Motor neuron (in vitro differentiated cells): ENCODE measurements around the gene E2F8. TPM values are rescaled to one million over a fixed set of nuclear protein-coding genes. Genes with fewer than 3 reads are reported as not detected.

Experiments used
- ATAC-seq, 8 experiments: fragments of 200-7000 bp; cut with Tn5 transposase; replicated peaks in 6 of 8; 2 replicates each; pipeline ENCODE4 v1.8.0; 2021; ENCODE audit warnings: mild to moderate bottlenecking in 8 of 8, moderate library complexity in 8 of 8
- H3K27ac ChIP-seq, 2 donors: fragments of 250-450 bp; sonication (Bioruptor Pico); 2 replicates each; pipeline ENCODE4 v1.9.0; 2021; ENCODE audit warnings: antibody characterized with exemption in 2 of 2, mild to moderate bottlenecking in 2 of 2, moderate library complexity in 1 of 2
- H3K4me1 ChIP-seq, 2 donors: fragments of 250-450 bp; sonication (Bioruptor Pico); replicated peaks in 1 of 2; 2 replicates each; pipeline ENCODE4 v1.6.1; 2021; ENCODE audit warnings: antibody characterized with exemption in 2 of 2, mild to moderate bottlenecking in 2 of 2, moderate library complexity in 1 of 2
- H3K4me3 ChIP-seq, 5 donors: fragments of 250-450 bp; sonication (Bioruptor Pico); 2 replicates each; pipeline ENCODE4 v1.9.0; 2021; ENCODE audit warnings: antibody characterized with exemption in 5 of 5, mild to moderate bottlenecking in 5 of 5, moderate library complexity in 4 of 5
- WGBS, 10 experiments: fragments of 450-650 bp; shearing (Covaris generic); methylation state at CpG; one replicate each; pipeline ENCODE4 v1.0.0; 2022; 5-methylcytosine and 5-hydroxymethylcytosine counted together
- in situ Hi-C, 9 experiments: fragments of 400-800 bp; cut with MboI; loops; one replicate each; pipeline ENCODE4 v1.15.0; 2021; ENCODE audit warnings: low sequenced_read_pairs in 9 of 9, low pct_unique_long_range_greater_than_20kb in 2 of 9; ENCODE audit not compliant: unreplicated experiment in 9 of 9
- total RNA-seq, 8 experiments: library from RNA; unstranded; fragments of 300-600 nt; gene quantifications; 2 replicates each; pipeline versions ENCODE4 v1.2.3 to v1.2.4, GENCODE V29; 2022

E2F8 gene
- total RNA-seq, 8 experiments from 2014 or later: 0.11 to 6.9 (median 1.1) TPM; not detected in 1

DNA sequence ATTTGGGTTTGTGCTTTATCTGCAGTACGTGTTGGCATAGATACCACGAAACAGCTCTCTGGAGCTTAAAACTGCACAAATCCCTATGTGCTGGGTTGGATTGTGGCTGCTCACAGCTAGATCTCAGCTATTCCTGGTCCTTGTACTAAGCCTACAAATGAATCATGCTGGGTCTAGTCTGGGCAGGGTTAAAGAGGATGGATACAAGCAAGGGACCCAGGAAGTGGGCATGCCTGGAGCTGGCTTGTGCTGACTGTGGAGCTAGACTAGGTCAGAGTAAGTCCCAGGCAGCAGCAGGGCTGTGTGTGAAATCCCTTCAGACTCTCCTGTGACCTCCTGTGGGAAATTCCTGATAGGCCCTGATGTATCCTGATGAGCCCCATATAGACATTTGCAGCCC, 3.9 kb upstream of the E2F8 start:
- Histone ChIP-seq H3K27ac (no peak overlapping the region), H3K4me3 (no peak overlapping the region), H3K4me1 (peaks cover 3 to 10% of the 10 kb centered on the region in 2 donors)
- WGBS, 10 experiments: 86 to 100% methylated on average over 2 of the region's 2 CpGs; no CpG with 5 or more reads in 8 of the 10 experiments
- ATAC-seq: no peak
- in situ Hi-C loops: loop anchor here in 1 of 9 experiments (25.0 kb wide), 1 partner anchor 182 kb away; the partner anchor contains the start of gene MRGPRX2

DNA sequence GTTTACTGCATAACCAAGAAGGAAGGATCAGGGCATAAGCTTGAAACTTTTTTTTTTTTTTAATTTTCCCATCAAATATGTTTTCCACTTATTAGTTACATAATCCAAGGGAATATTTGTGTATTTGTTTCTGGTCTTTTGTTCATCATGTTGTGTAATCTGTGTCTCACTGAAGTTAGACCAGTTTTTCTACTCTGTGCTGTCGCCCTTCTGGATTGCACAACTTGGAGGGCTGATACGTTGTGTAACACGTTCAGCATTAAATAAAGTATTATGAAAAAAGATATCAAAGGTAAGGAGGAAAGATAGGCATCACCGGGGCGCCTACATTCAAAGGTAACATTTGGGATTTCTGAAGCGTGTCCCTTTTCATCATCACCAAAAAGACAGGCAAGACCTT, 3.3 kb upstream of the E2F8 start:
- H3K4me1 ChIP-seq: peaks cover 3 to 10% of the 10 kb centered on the region in 2 donors
- H3K27ac ChIP-seq: no peak overlapping the region
- no peak overlapping the region for H3K4me3 ChIP-seq
- in situ Hi-C loops: loop anchor here in 1 of 9 experiments (25.0 kb wide), 1 partner anchor 182 kb away; the partner anchor contains the start of gene MRGPRX2
- ATAC-seq: no peak
- 55 to 95% (median 79%) methylated on average over 2 to 6 of the region's 6 CpGs; no CpG with 5 or more reads in 1 of the 10 experiments for WGBS, 10 experiments

DNA sequence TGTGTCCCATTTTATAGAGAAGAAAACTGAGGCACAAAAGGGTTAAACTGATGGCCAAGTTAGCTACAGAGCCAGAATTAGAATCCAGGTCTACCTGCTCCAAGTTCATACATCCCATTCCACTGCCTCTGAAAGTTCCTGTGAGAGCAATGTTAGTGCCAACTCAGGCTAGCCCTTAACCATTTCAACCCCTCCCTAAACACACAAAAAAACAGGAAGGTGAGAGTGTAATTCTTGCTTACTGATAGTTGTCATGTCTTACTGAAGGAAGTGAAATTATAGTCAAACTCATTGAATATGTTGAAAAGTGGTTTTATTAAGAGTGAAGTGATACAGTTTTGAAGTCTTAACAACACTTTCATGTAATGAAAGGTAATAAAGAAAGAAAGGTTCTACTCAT, 2.9 kb upstream of the E2F8 start:
- peaks cover 3 to 10% of the 10 kb centered on the region in 2 donors for H3K4me1 ChIP-seq
- in situ Hi-C loops: loop anchor here in 1 of 9 experiments (25.0 kb wide), 1 partner anchor 181 kb away; the partner anchor contains the start of gene MRGPRX2
- no peak overlapping the region for H3K27ac ChIP-seq
- ATAC-seq: no peak
- H3K4me3 ChIP-seq: no peak overlapping the region

DNA sequence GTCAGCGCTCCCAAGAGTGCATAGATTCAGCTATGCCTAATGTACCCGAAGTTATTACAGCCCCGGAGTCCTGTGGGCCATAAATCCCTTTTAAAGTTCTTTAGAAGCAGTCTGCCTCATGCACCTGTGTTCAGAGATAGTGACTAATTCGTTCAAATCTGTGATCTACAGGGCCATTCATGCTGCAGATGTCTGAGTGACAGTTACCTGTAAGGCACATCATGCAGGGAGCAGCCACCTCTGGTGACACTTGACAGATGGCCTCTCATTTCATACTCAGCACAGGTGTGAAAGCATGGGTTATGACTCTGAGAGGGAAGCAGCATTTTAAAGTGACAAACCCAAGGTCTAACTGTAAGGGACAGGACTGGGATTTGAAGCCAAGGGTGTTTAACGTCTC, 2.4 kb upstream of the E2F8 start:
- in situ Hi-C loops: loop anchor here in 1 of 9 experiments (25.0 kb wide), 1 partner anchor 181 kb away; the partner anchor contains the start of gene MRGPRX2
- H3K4me3 ChIP-seq: no peak overlapping the region
- H3K27ac ChIP-seq: no peak overlapping the region
- 0 to 85% (median 63%) methylated on average over 1 to 4 of the region's 5 CpGs; no CpG with 5 or more reads in 1 of the 10 experiments for WGBS, 10 experiments
- ATAC-seq: no peak
- peaks cover 3 to 10% of the 10 kb centered on the region in 2 donors for H3K4me1 ChIP-seq

DNA sequence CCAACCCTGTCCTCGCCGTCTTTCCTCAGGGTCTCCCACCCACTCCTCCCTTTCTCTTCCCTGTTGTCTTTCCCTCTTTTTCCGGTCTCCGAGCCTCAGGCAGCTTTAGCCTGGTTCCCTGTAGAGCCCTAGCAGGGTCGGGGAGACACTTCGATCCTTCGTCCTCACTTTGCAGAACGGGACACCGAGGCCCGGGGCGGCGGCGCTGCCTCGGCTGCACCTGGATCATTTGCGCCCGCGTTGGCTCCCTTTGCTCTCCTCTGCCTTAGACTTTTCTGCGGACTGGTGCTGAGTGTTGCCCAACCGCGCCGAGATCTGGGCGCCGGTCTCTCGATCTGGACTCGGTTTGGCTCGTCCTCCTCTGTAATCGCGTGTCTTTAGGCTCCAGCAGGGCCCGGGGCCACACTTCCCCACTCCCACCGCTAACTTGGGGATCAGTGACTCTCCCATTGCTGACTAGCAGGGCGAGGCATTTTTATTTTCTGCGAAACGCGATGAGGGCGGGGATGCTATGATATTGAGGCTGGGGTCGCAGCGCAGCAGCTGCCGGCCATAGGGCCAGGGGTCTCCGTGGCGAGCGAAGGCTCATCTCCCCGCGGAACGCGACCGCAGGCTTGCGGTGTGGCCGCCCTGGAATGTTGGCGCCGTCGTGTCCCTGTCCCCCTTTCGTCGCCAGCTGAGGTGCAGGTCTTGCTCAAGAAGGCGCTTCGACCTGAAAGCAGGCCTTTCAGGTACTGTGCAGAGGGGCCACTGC, 1.6 kb upstream of the E2F8 start:
- no peak overlapping the region for H3K27ac ChIP-seq
- ATAC-seq: no peak
- H3K4me1 ChIP-seq: peaks cover 3 to 10% of the 10 kb centered on the region in 2 donors
- in situ Hi-C loops: loop anchor here in 1 of 9 experiments (25.0 kb wide), 1 partner anchor 180 kb away; the partner anchor contains the start of gene MRGPRX2
- H3K4me3 ChIP-seq: peak overlapping the region in 4 of 5 donors; percentile 51 to 62 (median 57)
- 0 to 80% (median 13%) methylated on average over 2 to 31 of the region's 55 CpGs; no CpG with 5 or more reads in 4 of the 10 experiments for WGBS, 10 experiments

DNA sequence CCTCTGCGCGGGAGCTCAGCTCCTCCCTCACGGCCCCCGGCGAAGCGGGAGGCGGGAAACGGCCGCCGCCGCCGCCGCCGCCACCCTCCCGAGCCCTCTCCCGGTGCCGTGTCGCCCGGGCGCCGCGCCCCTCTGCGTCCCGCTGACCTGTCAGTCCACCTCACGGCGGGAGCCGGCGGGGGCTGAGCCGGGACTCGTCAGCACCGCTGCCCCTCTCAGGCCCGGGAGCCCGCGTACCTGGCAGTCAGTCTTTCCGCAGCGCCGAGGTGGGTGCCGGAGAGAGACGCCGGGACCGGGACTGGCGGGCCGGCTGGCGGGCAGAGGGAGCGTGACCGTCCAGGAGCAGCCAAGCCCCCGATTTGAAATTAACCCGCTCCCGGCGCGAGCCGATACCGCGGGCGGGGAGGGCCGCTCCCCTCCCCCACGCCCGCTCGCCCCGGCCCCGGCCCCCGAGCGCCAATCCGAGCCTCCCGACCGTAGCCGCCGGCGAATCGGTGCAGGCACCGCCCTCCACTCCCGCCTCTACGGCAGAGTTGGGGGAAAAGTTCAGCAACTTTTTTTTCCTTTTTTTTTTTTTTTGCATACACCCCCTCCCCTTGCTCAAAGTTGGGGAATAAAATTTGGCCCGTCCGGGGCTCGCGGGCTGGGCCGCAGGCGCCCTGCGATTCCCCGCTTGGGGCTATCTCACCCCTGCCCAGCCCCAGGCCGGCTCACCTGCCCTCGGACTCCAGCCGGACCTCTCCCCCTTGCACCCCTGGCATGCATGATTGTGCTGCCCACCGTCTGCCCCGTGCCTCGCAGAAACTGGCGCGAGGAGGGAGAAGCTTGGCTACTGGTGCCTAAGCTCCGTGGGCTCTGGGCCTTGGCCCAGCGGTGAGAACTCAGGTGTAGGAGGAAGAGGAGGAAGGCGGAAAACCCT, 774 bp upstream of the E2F8 start:
- Histone ChIP-seq H3K4me1 (peaks cover 3 to 10% of the 10 kb centered on the region in 2 donors), H3K27ac (no peak overlapping the region), H3K4me3 (peak overlapping the region; percentile 46 to 62 (median 55))
- WGBS, 10 experiments: 20 to 40% (median 20%) methylated on average over 1 of the region's 92 CpGs; no CpG with 5 or more reads in 6 of the 10 experiments
- peak; percentile 21 to 59 (median 31) for ATAC-seq
- in situ Hi-C loops: loop anchor here in 1 of 9 experiments (25.0 kb wide), 1 partner anchor 179 kb away; the partner anchor contains the start of gene MRGPRX2

DNA sequence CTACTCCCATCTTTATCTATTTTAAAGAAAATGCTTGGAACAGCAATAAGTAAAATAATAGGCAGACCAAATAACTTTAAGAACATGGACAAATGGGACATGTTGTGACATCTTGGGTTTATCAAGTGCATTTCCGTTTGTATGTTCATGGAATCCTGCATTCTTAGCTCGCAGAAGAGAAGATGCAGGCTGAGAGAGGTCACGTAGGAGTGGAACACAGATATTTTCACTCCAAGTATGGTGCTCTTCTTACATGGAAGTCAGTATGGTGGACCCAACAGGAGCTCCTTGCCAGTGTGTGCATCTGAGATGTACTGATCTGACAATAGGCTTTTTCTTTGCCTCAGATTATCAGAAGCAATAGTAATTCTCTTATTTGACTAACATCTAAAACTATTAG, 1.7 kb downstream of the E2F8 start:
- WGBS, 10 experiments: 50 to 100% (median 81%) methylated on average over 1 to 3 of the region's 3 CpGs; no CpG with 5 or more reads in 1 of the 10 experiments
- no peak for ATAC-seq
- Histone ChIP-seq H3K4me3 (no peak overlapping the region), H3K4me1 (peaks cover 3 to 10% of the 10 kb centered on the region in 2 donors), H3K27ac (no peak overlapping the region)
- in situ Hi-C loops: loop anchor here in 1 of 9 experiments (25.0 kb wide), 1 partner anchor 177 kb away; the partner anchor contains the start of gene MRGPRX2

DNA sequence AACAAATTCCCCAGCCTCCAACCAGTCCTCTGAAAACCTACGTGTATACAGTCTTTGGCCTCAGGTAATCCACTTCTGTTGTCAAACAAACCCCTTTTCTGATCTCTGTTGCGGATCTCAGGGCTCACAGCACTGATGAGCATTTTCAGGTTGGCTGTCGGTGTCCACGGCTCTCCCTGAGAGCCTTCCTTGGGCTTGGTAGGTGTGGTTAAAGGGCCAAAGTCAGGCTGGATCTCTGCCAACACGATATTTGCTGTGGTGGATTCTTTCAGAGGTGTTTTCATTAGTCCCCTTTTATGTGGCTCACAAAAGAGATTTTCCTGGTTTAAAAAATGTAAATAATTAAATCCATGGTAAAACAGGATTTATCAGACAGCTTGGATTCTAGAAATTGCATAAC, 2.9 kb downstream of the E2F8 start:
- H3K27ac ChIP-seq: no peak overlapping the region
- WGBS, 10 experiments: 0 to 78% (median 65%) methylated on average over 1 to 5 of the region's 5 CpGs; no CpG with 5 or more reads in 4 of the 10 experiments
- ATAC-seq: no peak
- H3K4me3 ChIP-seq: no peak overlapping the region
- in situ Hi-C loops: loop anchor here in 1 of 9 experiments (25.0 kb wide), 1 partner anchor 176 kb away; the partner anchor contains the start of gene MRGPRX2
- peaks cover 3 to 10% of the 10 kb centered on the region in 2 donors for H3K4me1 ChIP-seq

DNA sequence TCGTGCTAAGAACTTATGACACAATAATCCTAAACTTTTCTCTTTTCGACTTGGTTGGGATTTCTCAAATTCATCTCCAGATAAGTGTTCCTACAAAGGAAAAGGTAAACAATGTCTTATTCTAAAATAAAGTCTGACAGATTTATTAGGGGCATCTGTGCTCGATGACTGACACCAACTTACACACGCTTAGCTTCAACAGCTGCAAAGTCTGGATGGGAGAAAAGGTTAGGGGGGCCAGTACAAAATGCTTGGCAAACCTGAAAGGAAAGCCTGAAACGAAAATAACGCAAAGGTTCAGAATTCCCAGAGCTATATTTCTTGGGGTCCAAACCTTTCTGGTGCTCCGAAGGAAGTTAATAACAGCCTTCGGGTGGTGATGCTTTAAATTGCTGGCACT, 3.4 kb downstream of the E2F8 start:
- H3K27ac ChIP-seq: no peak overlapping the region
- no peak for ATAC-seq
- 57 to 100% (median 90%) methylated on average over 1 to 7 of the region's 8 CpGs for WGBS, 10 experiments
- H3K4me1 ChIP-seq: peaks cover 3 to 8% of the 10 kb centered on the region in 2 donors
- in situ Hi-C loops: loop anchor here in 1 of 9 experiments (25.0 kb wide), 1 partner anchor 175 kb away; the partner anchor contains the start of gene MRGPRX2
- H3K4me3 ChIP-seq: no peak overlapping the region

DNA sequence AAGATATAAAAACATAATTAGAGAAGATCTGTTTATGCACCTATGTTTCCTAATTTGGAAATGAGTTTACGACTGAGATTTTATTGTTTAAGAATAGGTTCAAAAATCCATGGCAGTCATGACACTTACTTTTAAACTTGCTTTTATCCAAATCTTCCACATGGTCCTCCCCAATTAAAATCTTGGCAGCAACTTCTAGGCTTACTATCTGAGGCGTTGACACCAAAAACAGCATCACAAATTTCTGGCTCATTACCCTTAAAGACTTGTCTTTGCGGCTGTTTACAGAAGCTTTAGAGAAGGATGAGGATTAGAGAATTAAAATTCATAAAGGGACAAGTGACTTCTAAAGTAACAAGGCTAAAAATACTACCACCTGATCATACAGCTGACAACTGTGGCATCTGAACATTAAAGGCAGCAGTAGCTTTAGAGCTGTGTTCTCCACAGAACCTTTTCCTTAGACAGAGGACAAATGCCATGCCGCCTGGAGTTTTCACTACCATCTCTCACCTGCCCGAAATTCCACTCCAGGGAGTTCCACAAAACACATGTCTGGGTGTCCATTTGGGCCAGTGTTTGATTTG, 6.4 kb downstream of the E2F8 start:
- no peaks in the 10 kb centered on the region for H3K4me1 ChIP-seq
- no peak overlapping the region for H3K27ac ChIP-seq
- in situ Hi-C loops: loop anchor here in 1 of 9 experiments (25.0 kb wide), 1 partner anchor 172 kb away; the partner anchor contains the start of gene MRGPRX2
- H3K4me3 ChIP-seq: no peak overlapping the region
- WGBS, 10 experiments: 85 to 100% (median 96%) methylated on average over 1 to 5 of the region's 5 CpGs
- no peak for ATAC-seq

DNA sequence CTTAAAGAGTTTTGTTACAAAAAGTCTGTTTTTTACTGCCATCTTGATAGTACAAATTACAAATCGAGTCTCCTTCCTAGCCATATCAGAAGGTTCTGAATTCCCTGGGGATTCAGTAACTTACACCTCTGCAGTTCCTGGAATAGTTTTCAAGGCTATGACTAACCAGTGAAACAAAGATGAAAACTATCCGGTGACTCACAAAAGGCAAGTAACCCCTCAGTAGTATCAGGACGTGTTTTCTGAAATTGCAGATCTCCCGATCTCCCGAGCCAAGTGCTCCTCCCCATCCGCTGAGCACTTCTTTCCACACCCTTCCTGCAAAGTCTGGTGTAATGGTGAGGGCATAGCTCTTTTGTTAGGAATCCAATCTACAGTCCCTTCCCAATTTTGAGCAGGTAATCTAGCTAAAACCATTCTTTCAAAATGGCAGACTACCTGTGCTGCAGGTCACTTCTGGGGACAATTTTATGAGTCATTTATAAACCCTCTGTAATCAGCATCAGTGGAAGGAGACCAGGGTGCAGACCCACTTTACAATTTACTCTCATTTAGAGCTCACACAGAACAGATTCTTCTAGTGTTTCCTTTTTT, 7.7 kb downstream of the E2F8 start:
- Histone ChIP-seq H3K4me1 (no peaks in the 10 kb centered on the region), H3K27ac (no peak overlapping the region), H3K4me3 (no peak overlapping the region)
- 33 to 100% (median 75%) methylated on average over 1 to 6 of the region's 6 CpGs; no CpG with 5 or more reads in 1 of the 10 experiments for WGBS, 10 experiments
- ATAC-seq: peak in 3 of 8 experiments; percentile 21 to 95 (median 95)
- in situ Hi-C loops: loop anchor here in 1 of 9 experiments (25.0 kb wide), 1 partner anchor 171 kb away; the partner anchor contains the start of gene MRGPRX2
